Natural killer cell (primary cell): ENCODE results near the gene FAM13A. TPM values are rescaled to one million over a fixed set of nuclear protein-coding genes. Genes with fewer than 3 reads are reported as not detected.

Experiments
- ATAC-seq, 3 donors: fragments of 150-1000 bp in 2 of 3; fragments of 200-7000 bp in 1 of 3; cut with Tn5 transposase; 1 replicate in 1 of 3; 2 replicates in 2 of 3; pipeline ENCODE4 v1.10.0; 2021; ENCODE audit warnings: mild to moderate bottlenecking in 2 of 3, moderate library complexity in 2 of 3
- DNase-seq, 2 donors: peaks; one replicate each; pipeline versions ENCODE4 v3.0.0 to v3.0.0-alpha.2; 2013 to 2021; ENCODE audit warnings: mixed read lengths in 1 of 2
- H3K27ac ChIP-seq: one replicate; pipeline ENCODE4 v1.5.1; 2013; ENCODE audit warnings: mild to moderate bottlenecking, low read length
- H3K27me3 ChIP-seq: one replicate; pipeline ENCODE4 v1.6.1; 2013; ENCODE audit warnings: low read length; ENCODE audit not compliant: control insufficient read depth, insufficient read depth
- H3K36me3 ChIP-seq: one replicate; pipeline ENCODE4 v1.6.1; 2013; ENCODE audit warnings: low read length; ENCODE audit not compliant: control insufficient read depth, insufficient read depth
- H3K4me1 ChIP-seq: one replicate; pipeline ENCODE4 v1.6.1; 2013; ENCODE audit warnings: low read length; ENCODE audit not compliant: control insufficient read depth, insufficient read depth
- H3K4me3 ChIP-seq: one replicate; pipeline ENCODE4 v1.5.1; 2013; ENCODE audit warnings: low read length
- H3K9me3 ChIP-seq: one replicate; pipeline ENCODE4 v1.6.1; 2013; ENCODE audit warnings: low read length; ENCODE audit not compliant: control insufficient read depth, insufficient read depth
- H3K27ac Mint-ChIP-seq, 2 donors: one replicate each; pipeline ENCODE4 v1.8.0; 2022; ENCODE audit warnings: mild to moderate bottlenecking in 2 of 2, mixed read lengths in 2 of 2, moderate library complexity in 1 of 2
- H3K27me3 Mint-ChIP-seq, 2 donors: one replicate each; pipeline ENCODE4 v1.8.0; 2022; ENCODE audit warnings: low read depth in 2 of 2, mixed read lengths in 2 of 2
- H3K36me3 Mint-ChIP-seq: one replicate; pipeline ENCODE4 v1.8.0; 2022; ENCODE audit warnings: mixed read lengths
- H3K4me1 Mint-ChIP-seq, 2 donors: one replicate each; pipeline ENCODE4 v1.8.0; 2022; ENCODE audit warnings: mixed read lengths in 2 of 2
- H3K4me3 Mint-ChIP-seq: one replicate; pipeline ENCODE4 v1.8.0; 2022; ENCODE audit warnings: mild to moderate bottlenecking, moderate library complexity, mixed read lengths
- H3K9me3 Mint-ChIP-seq, 2 donors: one replicate each; pipeline ENCODE4 v1.8.0; 2022; ENCODE audit warnings: mixed read lengths in 2 of 2
- CTCF ChIP-seq: fragments of 200-600 bp; IDR thresholded peaks from one replicate; pipeline ENCODE4 v1.8.0; 2022; ENCODE audit warnings: antibody characterized with exemption
- WGBS: methylation state at CpG from one replicate; pipeline ENCODE4 v1.1.7; 2013; ENCODE audit warnings: missing lambda C conversion rate; ENCODE audit not compliant: insufficient coverage; 5-methylcytosine and 5-hydroxymethylcytosine counted together
- intact Hi-C: fragments of 100-400 bp; cut with micrococcal nuclease; formaldehyde crosslinking; loops from one replicate; pipeline ENCODE4 v1.14.2; 2022
- total RNA-seq, 4 donors: library from RNA; stranded (reverse); fragments of 120-200 nt in 1 of 4; gene quantifications; one replicate each; pipeline versions ENCODE4 v1.2.3 to v1.2.4, GENCODE V29; 2013 to 2022

FAM13A gene
- total RNA-seq, 3 donors from 2014 or later (not counting 1 experiment from before 2014, with no cell fraction given): 8.8 to 10.0 (median 8.9) TPM

DNA sequence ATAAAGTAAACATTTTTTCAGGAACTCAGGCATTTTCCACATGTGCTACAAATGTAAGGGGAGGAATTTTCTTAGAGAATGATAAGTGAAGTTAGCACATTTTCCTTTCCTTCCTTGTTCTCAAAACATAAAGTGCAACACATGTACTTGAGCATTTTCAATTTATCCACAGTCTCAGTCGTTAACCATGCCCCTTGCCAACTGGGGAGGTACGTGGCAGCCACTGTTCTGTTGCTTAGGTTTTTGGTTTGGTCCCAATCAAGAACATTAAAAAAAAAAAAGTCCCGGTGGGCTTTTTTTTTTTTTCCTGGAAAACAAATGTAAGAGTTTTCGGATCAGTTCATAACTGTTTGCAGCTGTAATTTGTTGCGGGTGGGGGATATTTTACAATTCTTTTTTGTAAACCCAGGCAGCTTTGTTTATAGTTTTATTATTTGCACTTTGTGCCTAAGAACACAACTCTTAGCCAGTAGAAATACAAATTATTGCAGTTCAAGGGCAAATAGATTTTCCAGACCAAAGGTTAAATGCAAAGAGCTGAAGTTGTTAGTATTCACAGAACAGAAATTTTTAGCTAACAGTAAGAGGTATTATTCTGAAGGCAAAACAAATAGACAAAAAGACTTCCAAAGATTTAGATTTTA lies 247.3 kb downstream of the FAM13A start:
- Mint-ChIP-seq H3K4me1 (peaks cover 0 to 4% of the 10 kb centered on the region in 2 donors), H3K27ac (no peak overlapping the region), H3K4me3 (no peak overlapping the region), H3K36me3 (no peaks in the 10 kb centered on the region), H3K9me3 (no peaks in the 10 kb centered on the region), H3K27me3 (no peaks in the 10 kb centered on the region)
- 98% methylated on average over 4 of the region's 5 CpGs for WGBS
- ATAC-seq (no peak), DNase-seq (no peak)
- Histone ChIP-seq H3K36me3 (no peaks in the 10 kb centered on the region), H3K27me3 (no peaks in the 10 kb centered on the region), H3K9me3 (no peaks in the 10 kb centered on the region), H3K4me1 (no peaks in the 10 kb centered on the region), H3K27ac (no peak overlapping the region), H3K4me3 (no peak overlapping the region)
- intact Hi-C loops: no loop called here
- no peak for TF ChIP-seq CTCF

- H3K4me1 ChIP-seq: no peaks in the 10 kb centered on the region
- intact Hi-C loops: no loop called here
- peaks cover 0 to 4% of the 10 kb centered on the region in 2 donors for H3K4me1 Mint-ChIP-seq
- no peaks in the 10 kb centered on the region for H3K36me3 Mint-ChIP-seq
- no peak overlapping the region for H3K27ac Mint-ChIP-seq
- H3K27ac ChIP-seq: no peak overlapping the region
- H3K4me3 Mint-ChIP-seq: no peak overlapping the region
- H3K9me3 Mint-ChIP-seq: no peaks in the 10 kb centered on the region
- no peaks in the 10 kb centered on the region for H3K9me3 ChIP-seq
- no CpG with 5 or more reads among the region's 2 CpGs for WGBS
- no peak overlapping the region for H3K4me3 ChIP-seq
- no peak for TF ChIP-seq CTCF
- ATAC-seq: no peak
- H3K27me3 Mint-ChIP-seq: no peaks in the 10 kb centered on the region
- H3K27me3 ChIP-seq: no peaks in the 10 kb centered on the region
- H3K36me3 ChIP-seq: no peaks in the 10 kb centered on the region
- no peak for DNase-seq
These were observed 247.9 kb downstream of the FAM13A start for GRCh38 chr4:88809101-88809500.

DNA sequence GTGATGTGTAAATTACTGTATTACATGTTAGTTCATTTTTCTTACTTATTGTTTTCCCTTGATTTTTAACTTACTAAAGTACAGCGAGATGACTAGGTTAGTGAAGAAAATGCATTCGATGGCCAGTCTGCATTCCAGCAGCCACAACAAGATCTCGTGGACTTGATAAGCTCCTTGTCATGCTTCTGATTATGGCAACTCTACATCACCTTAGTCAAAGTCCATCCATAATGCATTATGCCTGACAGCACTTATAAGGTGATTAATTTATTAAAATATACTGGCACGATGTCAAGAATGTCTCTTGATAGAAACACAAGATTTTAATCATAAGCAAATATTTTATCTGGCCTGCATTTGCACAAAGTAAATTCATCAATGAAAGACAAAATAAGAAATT lies 249.5 kb downstream of the FAM13A start:
- no peak overlapping the region for H3K4me3 Mint-ChIP-seq
- TF ChIP-seq CTCF: no peak
- no peak for ATAC-seq
- no peak overlapping the region for H3K27ac Mint-ChIP-seq
- Histone ChIP-seq H3K4me3 (no peak overlapping the region), H3K27me3 (no peaks in the 10 kb centered on the region), H3K4me1 (peaks cover 3% of the 10 kb centered on the region), H3K27ac (no peak overlapping the region), H3K9me3 (no peaks in the 10 kb centered on the region), H3K36me3 (no peaks in the 10 kb centered on the region)
- intact Hi-C loops: no loop called here
- DNase-seq: no peak
- no peaks in the 10 kb centered on the region for H3K9me3 Mint-ChIP-seq
- H3K36me3 Mint-ChIP-seq: no peaks in the 10 kb centered on the region
- H3K4me1 Mint-ChIP-seq: peaks cover 0 to 4% of the 10 kb centered on the region in 2 donors
- H3K27me3 Mint-ChIP-seq: no peaks in the 10 kb centered on the region
- WGBS: 93% methylated on average over 4 of the region's 4 CpGs

DNA sequence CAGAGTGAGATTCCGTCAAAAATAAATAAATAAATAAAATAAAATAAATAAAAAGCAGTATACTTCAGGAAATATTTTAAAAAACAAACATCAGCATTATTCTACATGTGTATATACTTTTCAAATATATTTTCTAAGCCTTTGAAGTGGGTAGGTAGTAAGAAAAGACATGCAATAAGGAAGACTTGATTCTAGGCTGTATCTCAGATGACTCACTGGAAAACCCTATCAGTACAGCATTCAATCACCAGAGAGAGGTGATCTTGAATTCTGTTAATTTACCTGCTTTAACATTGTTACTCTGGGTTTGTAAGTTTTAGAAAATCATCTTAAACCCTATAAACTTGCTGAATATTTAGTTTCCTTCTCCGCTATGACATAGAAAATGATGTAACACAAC lies 252.8 kb downstream of the FAM13A start:
- Histone ChIP-seq H3K36me3 (no peaks in the 10 kb centered on the region), H3K27me3 (no peaks in the 10 kb centered on the region), H3K4me3 (no peak overlapping the region), H3K9me3 (no peaks in the 10 kb centered on the region), H3K27ac (no peak overlapping the region), H3K4me1 (peaks cover 3% of the 10 kb centered on the region)
- peaks cover 0 to 2% of the 10 kb centered on the region in 2 donors for H3K4me1 Mint-ChIP-seq
- intact Hi-C loops: no loop called here
- no peak for TF ChIP-seq CTCF
- H3K27me3 Mint-ChIP-seq: no peaks in the 10 kb centered on the region
- H3K36me3 Mint-ChIP-seq: no peaks in the 10 kb centered on the region
- no peak overlapping the region for H3K4me3 Mint-ChIP-seq
- no CpG with 5 or more reads among the region's 2 CpGs for WGBS
- H3K27ac Mint-ChIP-seq: no peak overlapping the region
- no peak for DNase-seq
- no peaks in the 10 kb centered on the region for H3K9me3 Mint-ChIP-seq
- ATAC-seq: no peak
